Adrenal gland (tissue), 5 donors: Measurements from ENCODE around the gene ACR.

Source experiments
- POLR2A ChIP-seq, 2 donors: fragments of 450-650 bp; IDR thresholded peaks; one replicate each; pipeline ENCODE4 v1.6.1; 2017; ENCODE audit warnings: antibody characterized with exemption in 2 of 2, mild to moderate bottlenecking in 2 of 2, moderate library complexity in 1 of 2
- TF ChIP-seq, protein P1 (sequence below), 6 experiments: fragments of 450-650 bp in 4 of 6; fragments of 200-600 bp in 2 of 6; sonication (generic) in 1 of 6; IDR thresholded peaks; 1 replicate in 5 of 6; 2 replicates in 1 of 6; pipeline versions ENCODE4 v1.5.1 to v1.8.0; 2016 to 2021; ENCODE audit warnings: antibody characterized with exemption in 6 of 6, mild to moderate bottlenecking in 2 of 6, moderate library complexity in 1 of 6
- donor health status: DM: no; HTN: no; CAD: no.

DNA sequence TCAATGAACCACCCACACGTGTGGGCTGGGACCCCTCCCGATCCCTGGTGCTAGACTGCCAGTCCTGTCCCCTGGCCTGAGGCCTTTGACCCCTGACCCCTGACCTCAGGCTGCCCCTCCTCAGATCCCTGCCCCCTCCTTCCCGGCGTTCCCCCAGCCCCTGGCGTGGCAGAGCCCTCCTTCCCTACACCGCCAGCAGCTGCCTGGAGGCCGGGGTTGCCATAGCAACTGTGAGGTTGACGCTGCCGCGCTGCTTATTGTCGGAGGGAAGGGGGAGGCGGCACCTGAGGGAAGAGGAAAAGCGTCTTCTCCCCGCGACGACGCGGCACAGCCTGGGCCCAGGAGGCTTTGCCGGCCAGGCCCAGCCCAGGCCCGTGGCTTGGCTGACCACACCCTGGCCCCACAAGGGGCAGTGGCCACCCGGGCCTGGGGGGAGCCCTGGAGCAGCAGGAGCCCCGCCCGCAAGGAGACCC lies 32.7 kb upstream of the ACR start:
- TF ChIP-seq, protein P1, sequence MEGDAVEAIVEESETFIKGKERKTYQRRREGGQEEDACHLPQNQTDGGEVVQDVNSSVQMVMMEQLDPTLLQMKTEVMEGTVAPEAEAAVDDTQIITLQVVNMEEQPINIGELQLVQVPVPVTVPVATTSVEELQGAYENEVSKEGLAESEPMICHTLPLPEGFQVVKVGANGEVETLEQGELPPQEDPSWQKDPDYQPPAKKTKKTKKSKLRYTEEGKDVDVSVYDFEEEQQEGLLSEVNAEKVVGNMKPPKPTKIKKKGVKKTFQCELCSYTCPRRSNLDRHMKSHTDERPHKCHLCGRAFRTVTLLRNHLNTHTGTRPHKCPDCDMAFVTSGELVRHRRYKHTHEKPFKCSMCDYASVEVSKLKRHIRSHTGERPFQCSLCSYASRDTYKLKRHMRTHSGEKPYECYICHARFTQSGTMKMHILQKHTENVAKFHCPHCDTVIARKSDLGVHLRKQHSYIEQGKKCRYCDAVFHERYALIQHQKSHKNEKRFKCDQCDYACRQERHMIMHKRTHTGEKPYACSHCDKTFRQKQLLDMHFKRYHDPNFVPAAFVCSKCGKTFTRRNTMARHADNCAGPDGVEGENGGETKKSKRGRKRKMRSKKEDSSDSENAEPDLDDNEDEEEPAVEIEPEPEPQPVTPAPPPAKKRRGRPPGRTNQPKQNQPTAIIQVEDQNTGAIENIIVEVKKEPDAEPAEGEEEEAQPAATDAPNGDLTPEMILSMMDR (IDR thresholded peaks at IDR 0.05), result no peak
- no peak for TF ChIP-seq POLR2A (IDR thresholded peaks at IDR 0.05)
